CD8-positive, alpha-beta memory T cell (primary cell): ENCODE data around the gene B3GALNT2. TPM values are rescaled to one million over a fixed set of nuclear protein-coding genes. Genes with fewer than 3 reads are reported as not detected.

Experiments
- CTCF ChIA-PET: fragments of 350-600 bp; sonication (Branson Sonifier 250); formaldehyde crosslinking; loops from one replicate; lab custom pipeline; 2021; ENCODE audit warnings: antibody characterized with exemption; lab: Charles Lee
- POLR2A ChIA-PET: fragments of 350-600 bp; sonication (Branson Sonifier 250); formaldehyde crosslinking; loops from one replicate; lab custom pipeline; 2021; ENCODE audit warnings: antibody characterized with exemption; lab: Charles Lee
- DNase-seq, 5 donors: peaks; one replicate each; pipeline versions ENCODE4 v3.0.0 to v3.0.0-alpha.2; 2020 to 2022; ENCODE audit warnings: mixed read lengths in 1 of 5
- H3K27ac ChIP-seq: one replicate; pipeline ENCODE4 v1.7.0; 2013; ENCODE audit warnings: low read depth, mild to moderate bottlenecking, low read length, moderate library complexity
- H3K27me3 ChIP-seq: 2 replicates; pipeline ENCODE4 v1.7.0; 2013; ENCODE audit warnings: low read length, mild to moderate bottlenecking; ENCODE audit not compliant: insufficient read depth, poor library complexity, severe bottlenecking
- H3K36me3 ChIP-seq: 2 replicates; pipeline ENCODE4 v1.7.0; 2013; ENCODE audit warnings: mild to moderate bottlenecking, low read length, moderate library complexity; ENCODE audit not compliant: insufficient read depth
- H3K4me1 ChIP-seq: 2 replicates; pipeline ENCODE4 v1.7.0; 2013; ENCODE audit warnings: mild to moderate bottlenecking, low read length, moderate library complexity; ENCODE audit not compliant: insufficient read depth
- H3K4me3 ChIP-seq: 2 replicates; pipeline ENCODE4 v1.7.0; 2013; ENCODE audit warnings: mild to moderate bottlenecking, low read length
- H3K9me3 ChIP-seq: 2 replicates; pipeline ENCODE4 v1.7.0; 2013; ENCODE audit warnings: mild to moderate bottlenecking, low read length
- H3K27ac Mint-ChIP-seq, 8 donors: one replicate each; pipeline ENCODE4 v1.8.0; 2020 to 2021; ENCODE audit warnings: mixed read lengths in 8 of 8, mild to moderate bottlenecking in 6 of 8, inconsistent platforms in 3 of 8, moderate library complexity in 3 of 8
- H3K27me3 Mint-ChIP-seq, 2 donors: one replicate each; pipeline ENCODE4 v1.8.0; 2020 to 2021; ENCODE audit warnings: mixed read lengths in 2 of 2, mild to moderate bottlenecking in 1 of 2, moderate library complexity in 1 of 2
- H3K36me3 Mint-ChIP-seq, 3 donors: one replicate each; pipeline ENCODE4 v1.8.0; 2020 to 2021; ENCODE audit warnings: mixed read lengths in 3 of 3, inconsistent platforms in 1 of 3, mild to moderate bottlenecking in 1 of 3
- H3K4me1 Mint-ChIP-seq, 3 donors: one replicate each; pipeline ENCODE4 v1.8.0; 2020 to 2021; ENCODE audit warnings: mixed read lengths in 3 of 3, inconsistent platforms in 1 of 3, mild to moderate bottlenecking in 1 of 3
- H3K4me3 Mint-ChIP-seq, 7 donors: one replicate each; pipeline ENCODE4 v1.8.0; 2020 to 2021; ENCODE audit warnings: mixed read lengths in 7 of 7, mild to moderate bottlenecking in 6 of 7, moderate library complexity in 4 of 7, inconsistent platforms in 2 of 7
- H3K9me3 Mint-ChIP-seq, 5 donors: one replicate each; pipeline ENCODE4 v1.8.0; 2020 to 2022; ENCODE audit warnings: mixed read lengths in 5 of 5, mild to moderate bottlenecking in 3 of 5, moderate library complexity in 2 of 5, inconsistent platforms in 1 of 5
- polyA plus RNA-seq: library from polyadenylated mRNA; unstranded; fragments of 300-500 nt; fragmentation: Illumina TruSeq; gene quantifications from one replicate; pipeline ENCODE4 v1.2.3, GENCODE V29; 2021
- total RNA-seq, 2 experiments: library from RNA; stranded (reverse); gene quantifications; one replicate each; pipeline ENCODE4 v1.2.3, GENCODE V29; 2021

B3GALNT2 gene
- total and polyA plus RNA-seq, 3 experiments from 2014 or later = 5.0 to 15.6 (median 14.4) TPM

DNA sequence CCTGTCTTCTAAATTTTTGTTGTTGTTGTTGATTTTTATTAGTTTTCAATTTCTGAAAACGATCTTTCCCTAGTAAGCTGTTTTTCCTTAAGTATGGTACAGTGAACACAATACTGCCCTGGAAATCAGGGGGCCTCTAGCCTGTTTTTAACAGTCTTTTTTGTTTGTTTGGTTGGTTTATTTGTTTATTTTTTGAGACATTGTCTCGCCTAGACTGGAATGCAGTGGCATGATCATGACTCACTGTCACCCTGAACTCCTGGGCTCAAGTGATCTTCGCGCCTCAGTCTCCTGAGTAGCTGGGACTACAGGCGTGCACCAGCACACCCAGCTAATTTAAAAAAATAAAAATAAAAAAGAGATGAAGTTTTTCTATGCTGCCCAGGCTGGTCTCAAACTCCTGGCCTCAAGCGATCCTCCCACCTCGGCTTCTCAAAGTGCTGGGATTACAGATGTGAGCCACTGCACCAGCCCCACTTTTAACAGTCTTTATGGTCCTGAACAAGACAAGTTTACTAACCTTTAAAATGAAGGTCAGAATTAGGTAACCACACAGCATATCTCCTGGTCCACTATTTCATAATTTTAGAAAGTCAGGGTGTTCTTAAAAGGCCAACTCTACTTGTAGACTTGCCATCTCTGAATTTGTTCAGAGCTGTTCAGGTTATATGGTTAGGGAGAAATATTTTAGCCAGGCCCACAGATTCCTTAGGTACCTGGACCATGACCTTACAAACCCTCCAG is 101.6 kb downstream of the B3GALNT2 start:
- no peak for DNase-seq
- H3K4me1 ChIP-seq = no peaks in the 10 kb centered on the region
- Mint-ChIP-seq H3K4me1 (peaks cover 5 to 12% (median 8%) of the 10 kb centered on the region in 3 donors), H3K36me3 (peaks cover 0 to 25% (median 6%) of the 10 kb centered on the region in 3 donors), H3K9me3 (no peaks in the 10 kb centered on the region), H3K27ac (no peak overlapping the region), H3K4me3 (no peak overlapping the region), H3K27me3 (no peaks in the 10 kb centered on the region)
- no peak overlapping the region for H3K27ac ChIP-seq
- no peaks in the 10 kb centered on the region for H3K36me3 ChIP-seq
- CTCF ChIA-PET = no interaction called here
- no peaks in the 10 kb centered on the region for H3K27me3 ChIP-seq
- no peak overlapping the region for H3K4me3 ChIP-seq
- POLR2A ChIA-PET = no interaction called here
- no peaks in the 10 kb centered on the region for H3K9me3 ChIP-seq

DNA sequence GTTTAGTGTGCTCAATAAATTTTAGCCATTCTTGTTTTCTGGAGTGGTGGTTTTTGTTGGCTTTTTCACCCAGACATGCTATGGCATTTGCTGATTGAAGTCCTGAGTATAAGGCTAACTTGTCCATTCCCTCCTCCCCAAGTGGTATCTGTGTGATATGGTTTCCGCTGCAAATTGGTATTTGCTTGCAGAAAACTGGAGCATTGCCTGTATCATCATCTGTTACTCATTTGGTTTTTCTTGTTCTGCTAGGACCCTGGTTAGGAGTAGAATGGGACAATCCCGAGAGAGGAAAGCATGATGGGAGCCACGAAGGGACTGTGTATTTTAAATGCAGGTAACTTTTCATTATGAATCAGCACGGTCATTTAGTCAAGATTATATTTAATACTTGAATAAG is 103.0 kb downstream of the B3GALNT2 start:
- Histone ChIP-seq H3K36me3 (no peaks in the 10 kb centered on the region), H3K9me3 (no peaks in the 10 kb centered on the region), H3K27me3 (no peaks in the 10 kb centered on the region), H3K4me3 (no peak overlapping the region), H3K4me1 (no peaks in the 10 kb centered on the region), H3K27ac (no peak overlapping the region)
- peaks cover 5 to 17% (median 10%) of the 10 kb centered on the region in 3 donors for H3K4me1 Mint-ChIP-seq
- no peak overlapping the region for H3K27ac Mint-ChIP-seq
- H3K27me3 Mint-ChIP-seq = no peaks in the 10 kb centered on the region
- ChIA-PET POLR2A (no interaction called here), CTCF (no interaction called here)
- no peak for DNase-seq
- no peak overlapping the region for H3K4me3 Mint-ChIP-seq
- no peaks in the 10 kb centered on the region for H3K9me3 Mint-ChIP-seq
- peaks cover 0 to 20% (median 6%) of the 10 kb centered on the region in 3 donors for H3K36me3 Mint-ChIP-seq

Other genes starting within 250 kb of the B3GALNT2 start
- gene ARID4B, start 176.3 kb downstream of the B3GALNT2 start, total RNA-seq = 10 to 100 TPM; 39.9 to 43.0 TPM
- 88.6 TPM for gene ARID4B, start 176.3 kb downstream of the B3GALNT2 start, polyA plus RNA-seq
- gene GGPS1, start 175.9 kb downstream of the B3GALNT2 start, total RNA-seq = 10 to 100 TPM; 26.3 to 29.0 TPM
- 63.0 TPM for gene GGPS1, start 175.9 kb downstream of the B3GALNT2 start, polyA plus RNA-seq
- 10 to 100 TPM; 19.4 to 25.7 TPM for gene TBCE, start 137.0 kb downstream of the B3GALNT2 start, total RNA-seq
- gene TBCE, start 137.0 kb downstream of the B3GALNT2 start, polyA plus RNA-seq = 15.5 TPM
- 1 to 10 TPM; 5.2 to 5.6 TPM for gene GNG4, start 145.3 kb upstream of the B3GALNT2 start, total RNA-seq
- gene GNG4, start 145.3 kb upstream of the B3GALNT2 start, polyA plus RNA-seq = not detected